ENCODE results near the gene GLIS1. TPM values are rescaled to one million over a fixed set of nuclear protein-coding genes. Genes with fewer than 3 reads are reported as not detected.

GLIS1 gene
- total RNA-seq, 1 experiment from 2014 or later, result 0.28 TPM

DNA sequence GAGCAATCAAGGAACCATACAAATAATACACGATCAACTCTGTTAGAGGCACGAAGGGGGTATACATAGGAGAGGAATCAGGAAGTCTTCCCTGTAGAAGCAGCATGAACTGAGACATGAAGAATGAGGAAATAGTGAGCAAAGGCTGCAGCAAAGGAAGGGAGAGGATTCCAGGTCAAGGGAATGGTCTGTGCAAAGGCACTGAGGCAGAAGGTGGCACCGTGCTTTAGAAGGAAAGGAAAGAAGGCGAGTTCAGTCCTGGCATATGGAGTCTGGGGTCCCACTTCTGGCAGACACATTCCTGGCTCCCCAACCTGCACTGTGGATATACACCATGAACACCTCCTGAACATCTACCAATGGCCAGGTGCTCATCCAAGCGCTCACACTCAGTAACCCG, 56.1 kb downstream of the GLIS1 start:
- H3K27ac ChIP-seq (ENCODE audit: insufficient read length, low read depth, low read length), result no peak overlapping the region
- WGBS (ENCODE audit: extremely low coverage, insufficient read length, low lambda C conversion rate), result no CpG with 5 or more reads among the region's 6 CpGs
- no peak overlapping the region for H3K23ac ChIP-seq (ENCODE audit: insufficient read length, low read depth, low read length)
- H4K8ac ChIP-seq (replicated peaks; ENCODE audit: insufficient read length, low read depth, low read length), result no peak overlapping the region
- H3K23me2 ChIP-seq (ENCODE audit: insufficient read length, low read depth, low read length, poor library complexity, severe bottlenecking), result no peaks in the 10 kb centered on the region
- Mint-ChIP-seq H3K27ac (no peak overlapping the region), H3K27me3 (ENCODE audit: low read depth) (peaks cover 58% of the 10 kb centered on the region), H3K4me3 (no peak overlapping the region; a peak in 1 of 5 replicates), H3K36me3 (ENCODE audit: insufficient read depth in 1 of 3, low read depth in 3 of 3) (no peaks in the 10 kb centered on the region), H3K9me3 (no peaks in the 10 kb centered on the region), H3K4me1 (peaks cover 28 to 41% of the 10 kb centered on the region in 2 experiments)
- H3K27me3 ChIP-seq (ENCODE audit: insufficient read depth, low read length), result no peaks in the 10 kb centered on the region; the same call in 1 of the 2 replicates
- H2BK120ac ChIP-seq (ENCODE audit: low read depth, low read length, poor library complexity, severe bottlenecking), result no peak overlapping the region
- H2BK12ac ChIP-seq (ENCODE audit: insufficient read length, low read depth, low read length), result no peak overlapping the region
- no peak overlapping the region for H2BK20ac ChIP-seq (ENCODE audit: low read depth, low read length, poor library complexity, severe bottlenecking)
- H4K91ac ChIP-seq (ENCODE audit: insufficient read length, low read depth, low read length), result no peak overlapping the region
- no peak overlapping the region for H3K18ac ChIP-seq (ENCODE audit: insufficient read length, low read depth, low read length)
- no peak overlapping the region for H3T11ph ChIP-seq (ENCODE audit: low read length)
- H2AFZ ChIP-seq (ENCODE audit: low read length), result no peak overlapping the region
- no peak overlapping the region for H3K4ac ChIP-seq (ENCODE audit: low read depth, low read length)
- no peak overlapping the region for H3K56ac ChIP-seq (ENCODE audit: insufficient read length, low read depth, low read length)
- no peak for DNase-seq
- H2BK5ac ChIP-seq (ENCODE audit: insufficient read length, low read length), result no peak overlapping the region
- H4K20me1 ChIP-seq (ENCODE audit: control insufficient read depth, insufficient read depth, insufficient read length), result no peaks in the 10 kb centered on the region
- no peak overlapping the region for H3K9ac ChIP-seq (ENCODE audit: extremely low read depth, insufficient read length, low read length)
- H2BK15ac ChIP-seq (ENCODE audit: low read depth, low read length), result no peak overlapping the region
- no peak overlapping the region for H4K5ac ChIP-seq (ENCODE audit: insufficient read length, low read depth, low read length)
- no peaks in the 10 kb centered on the region for H3K79me1 ChIP-seq (ENCODE audit: insufficient read depth, low read depth, low read length, poor library complexity, severe bottlenecking)
- no peak overlapping the region for H3K14ac ChIP-seq (ENCODE audit: insufficient read depth, low read length)
- no peak overlapping the region for H3K4me2 ChIP-seq (ENCODE audit: insufficient read depth, insufficient read length, low read length)
- H3K79me2 ChIP-seq (ENCODE audit: insufficient read depth, low read length), result no peaks in the 10 kb centered on the region
- H3K9me3 ChIP-seq (ENCODE audit: control insufficient read depth, low read depth, low read length), result no peaks in the 10 kb centered on the region
- TF ChIP-seq, protein P1, sequence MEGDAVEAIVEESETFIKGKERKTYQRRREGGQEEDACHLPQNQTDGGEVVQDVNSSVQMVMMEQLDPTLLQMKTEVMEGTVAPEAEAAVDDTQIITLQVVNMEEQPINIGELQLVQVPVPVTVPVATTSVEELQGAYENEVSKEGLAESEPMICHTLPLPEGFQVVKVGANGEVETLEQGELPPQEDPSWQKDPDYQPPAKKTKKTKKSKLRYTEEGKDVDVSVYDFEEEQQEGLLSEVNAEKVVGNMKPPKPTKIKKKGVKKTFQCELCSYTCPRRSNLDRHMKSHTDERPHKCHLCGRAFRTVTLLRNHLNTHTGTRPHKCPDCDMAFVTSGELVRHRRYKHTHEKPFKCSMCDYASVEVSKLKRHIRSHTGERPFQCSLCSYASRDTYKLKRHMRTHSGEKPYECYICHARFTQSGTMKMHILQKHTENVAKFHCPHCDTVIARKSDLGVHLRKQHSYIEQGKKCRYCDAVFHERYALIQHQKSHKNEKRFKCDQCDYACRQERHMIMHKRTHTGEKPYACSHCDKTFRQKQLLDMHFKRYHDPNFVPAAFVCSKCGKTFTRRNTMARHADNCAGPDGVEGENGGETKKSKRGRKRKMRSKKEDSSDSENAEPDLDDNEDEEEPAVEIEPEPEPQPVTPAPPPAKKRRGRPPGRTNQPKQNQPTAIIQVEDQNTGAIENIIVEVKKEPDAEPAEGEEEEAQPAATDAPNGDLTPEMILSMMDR (conservative IDR thresholded peaks at IDR 0.05), result no peak
- no peak overlapping the region for H2AK5ac ChIP-seq (ENCODE audit: insufficient read length, low read length)
- H3K4me1 ChIP-seq (ENCODE audit: insufficient read depth, low read length), result peaks cover 4% of the 10 kb centered on the region; the same call in 1 of the 2 replicates
